Activated CD4-positive, alpha-beta T cell treated with anti-CD3 and anti-CD28 coated beads for 36 hours (primary cell): ENCODE measurements around the gene EFCAB10. TPM values are rescaled to one million over a fixed set of nuclear protein-coding genes. Genes with fewer than 3 reads are reported as not detected.
A peak's percentile ranks its signal among the peaks of the same experiment; 100 is the strongest.

Experiments used
- ATAC-seq: fragments of 200-7000 bp; cut with Tn5 transposase; one replicate; pipeline ENCODE4 v1.10.0; 2021; ENCODE audit warnings: mild to moderate bottlenecking, moderate library complexity
- CTCF ChIA-PET: fragments of 350-600 bp; sonication (Branson Sonifier 250); formaldehyde crosslinking; loops from one replicate; lab custom pipeline; 2021; ENCODE audit warnings: antibody characterized with exemption; lab: Charles Lee
- POLR2A ChIA-PET: fragments of 350-600 bp; sonication (Branson Sonifier 250); formaldehyde crosslinking; loops from one replicate; lab custom pipeline; 2021; ENCODE audit warnings: antibody characterized with exemption, inconsistent platforms; lab: Charles Lee
- DNase-seq: peaks from one replicate; pipeline ENCODE4 v3.0.0-alpha.2; 2020
- H3K27ac Mint-ChIP-seq: one replicate; pipeline ENCODE4 v1.8.0; 2021; ENCODE audit warnings: mixed read lengths
- H3K27me3 Mint-ChIP-seq: one replicate; pipeline ENCODE4 v1.8.0; 2021; ENCODE audit warnings: mixed read lengths
- H3K36me3 Mint-ChIP-seq: one replicate; pipeline ENCODE4 v1.8.0; 2021; ENCODE audit warnings: low read depth, mixed read lengths
- H3K4me1 Mint-ChIP-seq: one replicate; pipeline ENCODE4 v1.8.0; 2021; ENCODE audit warnings: mixed read lengths
- H3K4me3 Mint-ChIP-seq: one replicate; pipeline ENCODE4 v1.8.0; 2021; ENCODE audit warnings: mild to moderate bottlenecking, moderate library complexity, mixed read lengths
- H3K9me3 Mint-ChIP-seq: one replicate; pipeline ENCODE4 v1.8.0; 2021; ENCODE audit warnings: low read depth, mixed read lengths
- intact Hi-C, 2 experiments: fragments of 100-400 bp; cut with DNase I in 1 of 2; cut with micrococcal nuclease in 1 of 2; formaldehyde crosslinking; loops; one replicate each; pipeline versions ENCODE4 v1.14.2 to v1.15.1; 2022 to 2024; cut with DNase I, micrococcal nuclease
- total RNA-seq, 2 experiments: library from RNA; stranded (reverse); gene quantifications; one replicate each; pipeline ENCODE4 v1.2.3, GENCODE V29; 2021

Gene EFCAB10
- not detected for total RNA-seq

- Mint-ChIP-seq H3K27ac (no peak within 1 kb of the TSS), H3K36me3 (no peaks in the 10 kb centered on the region), H3K9me3 (peaks cover 6% of the 10 kb centered on the region), H3K27me3 (peaks cover 14% of the 10 kb centered on the region), H3K4me1 (peaks cover 6% of the 10 kb centered on the region), H3K4me3 (peak within 1 kb of the TSS; percentile 65)
- peak; percentile 95 for ATAC-seq
- ChIA-PET POLR2A (interaction anchor here (0.7 kb wide), 1 partner anchor 577 kb away, joined by 3 read pairs; no protein-coding TSS in a partner anchor), CTCF (interaction anchor here (0.6 to 0.7 kb wide), 3 partner anchors 23 to 1410 kb away, joined by 3 read pairs; no protein-coding TSS in a partner anchor)
- peak; percentile 83 for DNase-seq
- intact Hi-C loops, result loop anchor here in 1 of 2 experiments (10.0 kb wide), 1 partner anchor 456 kb away; no protein-coding TSS in a partner anchor
Observed at GRCh38 chr7:105581066-105581811, at the start of gene EFCAB10. TSS of gene EFCAB10 (minus strand) at chr7:105581493. CDS start at chr7:105581463, 30 bp downstream.

- ChIA-PET CTCF (interaction anchor here (0.8 kb wide), 1 partner anchor 32 kb away, joined by 3 read pairs; no protein-coding TSS in a partner anchor), POLR2A (no interaction called here)
- ATAC-seq, result no peak
- no peaks in the 10 kb centered on the region for H3K4me1 Mint-ChIP-seq
- no peak for DNase-seq
- H3K4me3 Mint-ChIP-seq, result no peak overlapping the region
- H3K27me3 Mint-ChIP-seq, result no peaks in the 10 kb centered on the region
- H3K36me3 Mint-ChIP-seq, result peaks cover 35% of the 10 kb centered on the region
- H3K9me3 Mint-ChIP-seq, result peaks cover 9% of the 10 kb centered on the region
- intact Hi-C loops, result no loop called here
- no peak overlapping the region for H3K27ac Mint-ChIP-seq
Observed at GRCh38 chr7:105625986-105626385, 44.7 kb upstream of the EFCAB10 start.

- intact Hi-C loops, result no loop called here
- H3K27ac Mint-ChIP-seq, result no peak overlapping the region
- H3K4me3 Mint-ChIP-seq, result no peak overlapping the region
- no peaks in the 10 kb centered on the region for H3K27me3 Mint-ChIP-seq
- ChIA-PET CTCF (interaction anchor here (0.5 kb wide), 1 partner anchor 419 kb away, joined by 3 read pairs; no protein-coding TSS in a partner anchor), POLR2A (no interaction called here)
- H3K36me3 Mint-ChIP-seq, result peaks cover 30% of the 10 kb centered on the region
- H3K4me1 Mint-ChIP-seq, result no peaks in the 10 kb centered on the region
- no peak for DNase-seq
- peaks cover 9% of the 10 kb centered on the region for H3K9me3 Mint-ChIP-seq
- no peak for ATAC-seq
Observed at GRCh38 chr7:105623906-105624305, 42.6 kb upstream of the EFCAB10 start.

GRCh38 chr7:105623378-105623777 is 42.1 kb upstream of the EFCAB10 start:
- Mint-ChIP-seq H3K36me3 (peaks cover 33% of the 10 kb centered on the region), H3K4me1 (no peaks in the 10 kb centered on the region), H3K27ac (no peak overlapping the region), H3K4me3 (no peak overlapping the region), H3K27me3 (no peaks in the 10 kb centered on the region), H3K9me3 (peaks cover 9% of the 10 kb centered on the region)
- CTCF ChIA-PET, result no interaction called here
- POLR2A ChIA-PET, result no interaction called here
- ATAC-seq (no peak), DNase-seq (no peak)
- intact Hi-C loops, result no loop called here

GRCh38 chr7:105622106-105622731 is 40.9 kb upstream of the EFCAB10 start:
- Mint-ChIP-seq H3K4me1 (no peaks in the 10 kb centered on the region), H3K4me3 (no peak overlapping the region), H3K27me3 (no peaks in the 10 kb centered on the region), H3K9me3 (peaks cover 9% of the 10 kb centered on the region), H3K27ac (no peak overlapping the region), H3K36me3 (peaks cover 34% of the 10 kb centered on the region)
- intact Hi-C loops, result no loop called here
- DNase-seq, result no peak
- ChIA-PET POLR2A (no interaction called here), CTCF (interaction anchor here (0.6 to 0.9 kb wide), 2 partner anchors 17 to 534 kb away, joined by 4 read pairs; no protein-coding TSS in a partner anchor)
- ATAC-seq, result no peak

GRCh38 chr7:105621617-105622016 is 40.3 kb upstream of the EFCAB10 start:
- Mint-ChIP-seq H3K9me3 (peaks cover 5% of the 10 kb centered on the region), H3K27me3 (no peaks in the 10 kb centered on the region), H3K36me3 (peaks cover 28% of the 10 kb centered on the region), H3K4me3 (no peak overlapping the region), H3K4me1 (no peaks in the 10 kb centered on the region), H3K27ac (no peak overlapping the region)
- ATAC-seq (no peak), DNase-seq (no peak)
- ChIA-PET POLR2A (no interaction called here), CTCF (interaction anchor here (0.9 kb wide), 1 partner anchor 534 kb away, joined by 4 read pairs; no protein-coding TSS in a partner anchor)
- intact Hi-C loops, result no loop called here

GRCh38 chr7:105621176-105621575 is 39.9 kb upstream of the EFCAB10 start:
- Mint-ChIP-seq H3K9me3 (peaks cover 3% of the 10 kb centered on the region), H3K27me3 (no peaks in the 10 kb centered on the region), H3K4me3 (no peak overlapping the region), H3K36me3 (peaks cover 25% of the 10 kb centered on the region), H3K4me1 (no peaks in the 10 kb centered on the region), H3K27ac (peak overlapping the region; percentile 9)
- ATAC-seq (no peak), DNase-seq (no peak)
- CTCF ChIA-PET, result interaction anchor here (0.9 to 1.2 kb wide), 2 partner anchors 32 to 535 kb away, joined by 4 read pairs; no protein-coding TSS in a partner anchor
- POLR2A ChIA-PET, result no interaction called here
- intact Hi-C loops, result no loop called here

- ChIA-PET CTCF (no interaction called here), POLR2A (no interaction called here)
- ATAC-seq, result no peak
- no peak for DNase-seq
- no peak overlapping the region for H3K27ac Mint-ChIP-seq
- no peaks in the 10 kb centered on the region for H3K27me3 Mint-ChIP-seq
- peaks cover 20% of the 10 kb centered on the region for H3K36me3 Mint-ChIP-seq
- intact Hi-C loops, result no loop called here
- H3K9me3 Mint-ChIP-seq, result no peaks in the 10 kb centered on the region
- no peak overlapping the region for H3K4me3 Mint-ChIP-seq
- H3K4me1 Mint-ChIP-seq, result no peaks in the 10 kb centered on the region
Observed at GRCh38 chr7:105619590-105619989, 38.3 kb upstream of the EFCAB10 start.

GRCh38 chr7:105618016-105618296 is 36.7 kb upstream of the EFCAB10 start:
- intact Hi-C loops, result no loop called here
- Mint-ChIP-seq H3K9me3 (no peaks in the 10 kb centered on the region), H3K4me3 (no peak overlapping the region), H3K36me3 (peaks cover 21% of the 10 kb centered on the region), H3K4me1 (no peaks in the 10 kb centered on the region), H3K27me3 (no peaks in the 10 kb centered on the region), H3K27ac (no peak overlapping the region)
- ChIA-PET POLR2A (no interaction called here), CTCF (interaction anchor here (0.6 to 1.4 kb wide), 3 partner anchors 10 to 122 kb away, joined by 3 to 6 read pairs (median 3); no protein-coding TSS in a partner anchor)
- no peak for DNase-seq
- ATAC-seq, result no peak

- Mint-ChIP-seq H3K36me3 (peaks cover 20% of the 10 kb centered on the region), H3K27ac (no peak overlapping the region), H3K27me3 (no peaks in the 10 kb centered on the region), H3K4me3 (no peak overlapping the region), H3K9me3 (no peaks in the 10 kb centered on the region), H3K4me1 (no peaks in the 10 kb centered on the region)
- ChIA-PET CTCF (interaction anchor here (0.6 to 0.8 kb wide), 2 partner anchors 10 to 121 kb away, joined by 3 read pairs; no protein-coding TSS in a partner anchor), POLR2A (no interaction called here)
- intact Hi-C loops, result no loop called here
- no peak for ATAC-seq
- no peak for DNase-seq
Observed at GRCh38 chr7:105617280-105618015, 36.2 kb upstream of the EFCAB10 start.

GRCh38 chr7:105614341-105614840 is 33.1 kb upstream of the EFCAB10 start:
- intact Hi-C loops, result no loop called here
- H3K9me3 Mint-ChIP-seq, result no peaks in the 10 kb centered on the region
- ATAC-seq (no peak), DNase-seq (no peak)
- no peak overlapping the region for H3K27ac Mint-ChIP-seq
- ChIA-PET CTCF (no interaction called here), POLR2A (no interaction called here)
- peaks cover 20% of the 10 kb centered on the region for H3K36me3 Mint-ChIP-seq
- H3K27me3 Mint-ChIP-seq, result no peaks in the 10 kb centered on the region
- no peak overlapping the region for H3K4me3 Mint-ChIP-seq
- no peaks in the 10 kb centered on the region for H3K4me1 Mint-ChIP-seq
